ENCODE results near the gene COX8A.

The COX8A gene

DNA sequence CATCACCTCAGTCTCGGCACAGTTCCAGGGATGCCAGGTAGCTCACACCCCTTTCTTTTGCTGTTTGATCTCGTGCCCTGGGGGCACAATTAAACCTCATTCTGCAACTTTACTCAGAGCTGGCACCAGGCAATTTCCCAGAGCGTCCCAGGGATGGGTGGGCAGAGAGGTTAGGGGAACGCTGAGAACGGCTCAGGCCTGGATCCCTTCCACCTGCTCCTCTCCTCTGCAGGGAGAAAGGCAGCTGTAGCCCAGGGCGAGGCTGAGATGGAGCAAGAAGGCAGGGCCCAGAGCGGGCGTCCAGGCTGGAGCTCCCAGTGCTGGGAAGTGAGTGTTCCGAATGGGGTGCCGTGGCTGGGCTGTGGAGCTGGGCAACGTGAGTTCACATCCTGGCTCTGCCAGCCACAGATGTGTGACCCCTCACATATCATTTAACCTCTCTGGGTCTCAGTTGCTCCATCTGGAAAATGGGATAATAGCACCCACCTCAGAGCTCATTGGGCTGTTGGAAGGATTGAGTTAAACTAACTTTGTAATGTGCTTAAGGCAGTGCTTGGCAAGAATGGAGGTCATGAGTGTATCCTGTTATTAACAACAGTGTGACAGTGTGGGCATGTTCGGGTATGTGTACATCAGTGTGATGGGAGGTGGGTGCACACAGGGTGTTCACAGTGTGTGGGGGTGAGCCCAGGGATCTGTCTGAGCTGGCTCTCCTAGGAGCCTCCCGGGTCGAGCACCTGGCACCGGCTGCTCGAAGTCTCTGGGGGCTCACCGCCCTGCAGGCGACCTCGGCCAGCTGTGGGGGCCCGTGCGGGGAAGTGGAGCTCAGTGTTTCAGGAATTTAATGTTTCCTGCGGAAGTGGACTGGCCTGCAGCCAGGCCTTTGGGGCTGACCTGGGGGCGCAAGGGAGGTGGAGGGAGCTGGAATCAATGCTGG lies 27.3 kb downstream of the COX8A start:
- no peak for DNase-seq (ENCODE audit: low read depth in 1 of 2, low spot score in 1 of 2)

DNA sequence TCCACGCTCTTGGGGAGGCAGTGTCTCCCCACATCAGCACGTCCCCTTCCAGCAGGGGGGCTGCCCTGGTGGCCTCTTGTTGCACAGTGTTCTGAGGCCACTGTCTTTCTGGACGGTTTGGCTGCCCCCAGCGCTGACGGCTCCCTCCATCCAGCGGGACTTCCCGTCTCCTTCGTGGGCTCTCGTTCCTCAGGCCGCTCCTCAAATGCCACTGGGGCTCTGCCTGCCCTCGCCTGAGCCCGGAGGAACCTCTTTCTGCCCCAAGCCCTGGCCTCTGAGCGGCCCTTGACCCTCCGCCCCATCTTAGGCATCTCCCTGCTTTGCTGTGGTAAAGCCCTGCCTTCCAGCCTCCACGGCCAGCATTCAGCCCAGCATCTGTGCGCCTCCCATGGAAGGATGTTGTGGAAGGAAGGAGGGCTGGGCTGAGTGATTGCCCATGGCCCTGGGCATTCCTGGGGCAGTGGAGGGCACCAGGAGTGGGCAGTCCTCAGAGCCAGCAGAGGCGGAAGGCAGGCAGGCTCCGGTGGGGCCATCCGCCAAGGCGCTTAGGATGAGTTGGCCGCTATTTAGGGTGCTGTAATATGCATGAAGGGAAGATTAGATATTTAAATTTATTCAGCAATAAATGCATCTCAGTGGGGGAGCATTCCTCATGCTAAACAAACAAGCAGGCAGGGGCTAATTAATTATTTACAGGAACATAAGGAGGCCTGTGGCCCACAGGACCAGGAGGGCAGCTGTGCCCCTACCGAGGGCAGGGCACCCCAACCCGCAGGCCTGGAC lies 29.6 kb downstream of the COX8A start:
- DNase-seq (ENCODE audit: low read depth in 1 of 2, low spot score in 1 of 2) = no peak

DNA sequence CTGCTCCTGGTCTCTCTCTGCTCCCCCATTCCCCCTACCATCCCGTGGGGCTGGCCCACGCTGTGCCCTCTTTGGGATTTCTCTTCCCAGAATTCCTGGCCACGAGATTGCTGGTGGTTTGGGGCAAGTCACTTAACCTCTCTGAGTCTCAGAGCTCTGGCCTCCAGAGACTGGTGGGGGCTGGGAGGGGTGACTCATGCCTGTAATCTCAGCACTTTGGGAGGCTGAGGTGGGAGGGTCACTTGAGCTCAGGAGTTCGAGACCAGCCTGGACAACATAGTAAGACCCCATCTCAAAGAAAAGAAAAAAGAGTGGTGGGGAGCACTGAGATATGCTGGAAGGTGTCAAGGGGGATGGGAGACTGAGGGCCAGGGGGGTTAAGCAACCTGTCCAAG lies 30.2 kb downstream of the COX8A start:
- no peak for DNase-seq (ENCODE audit: low read depth in 1 of 2, low spot score in 1 of 2)

DNA sequence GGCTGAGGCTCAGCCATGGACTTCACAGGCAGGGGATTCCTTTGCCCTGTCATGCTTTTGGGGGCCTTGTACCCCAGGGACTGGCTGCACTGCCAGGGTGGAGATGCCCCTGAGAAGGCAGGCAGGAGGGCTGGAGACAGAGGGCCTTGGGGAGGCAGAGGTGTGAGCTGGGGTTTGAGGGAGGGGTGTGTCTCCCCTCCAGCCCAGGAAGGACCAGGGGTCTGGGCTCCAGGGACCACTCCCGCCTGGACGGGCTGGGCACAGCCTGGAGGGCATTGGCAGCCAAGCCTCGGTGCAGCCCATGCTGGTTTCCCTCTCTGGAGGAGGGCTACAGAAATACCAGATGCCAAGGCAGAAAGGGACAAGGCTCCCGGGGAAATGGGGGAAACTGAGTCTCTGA lies 31.3 kb downstream of the COX8A start:
- no peak for DNase-seq (ENCODE audit: low read depth in 1 of 2, low spot score in 1 of 2)

DNA sequence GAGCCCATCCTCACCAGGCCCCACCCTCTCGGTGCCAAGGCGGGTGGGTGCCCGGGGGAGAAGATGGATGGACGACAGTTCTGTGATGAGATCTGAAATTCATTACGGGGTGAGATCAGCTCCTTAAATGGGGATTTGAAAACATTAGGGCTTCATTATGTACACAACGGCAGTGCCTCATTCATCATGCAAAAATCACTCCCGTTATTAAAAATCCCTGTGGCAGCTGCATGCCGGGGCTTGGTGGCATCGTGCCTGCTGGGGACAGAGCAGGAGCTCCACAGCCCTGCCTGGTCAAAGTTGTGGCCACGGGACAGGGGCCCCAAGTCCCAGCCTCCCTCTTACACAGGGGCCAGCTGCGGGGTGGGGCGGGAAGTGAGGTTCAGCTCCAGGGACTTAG lies 32.0 kb downstream of the COX8A start:
- no peak for DNase-seq (ENCODE audit: low read depth in 1 of 2, low spot score in 1 of 2)

DNA sequence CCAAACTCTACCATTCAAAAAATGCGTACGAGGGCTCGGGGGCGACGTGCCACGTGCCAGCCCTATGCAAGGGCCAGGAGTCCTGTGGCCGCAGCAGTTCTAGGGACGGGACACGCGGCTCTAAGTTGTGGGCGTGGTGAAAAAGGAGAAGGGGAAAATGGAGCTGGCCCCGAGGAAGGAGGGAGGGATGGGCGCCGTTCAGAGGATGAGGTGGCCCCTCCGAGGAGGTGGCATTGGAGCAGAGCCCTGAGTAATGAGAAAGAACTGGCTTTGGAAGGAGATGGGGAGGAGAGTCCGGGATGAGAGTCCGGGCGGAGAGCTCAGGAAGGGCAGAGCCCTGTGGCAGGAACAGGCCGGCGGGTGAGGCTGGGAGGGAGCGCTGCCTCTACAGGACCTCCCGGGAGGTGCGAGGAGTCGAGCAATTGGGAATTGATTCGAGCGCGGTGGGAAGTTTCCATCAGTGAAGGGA lies 32.8 kb downstream of the COX8A start:
- DNase-seq (ENCODE audit: low read depth in 1 of 2, low spot score in 1 of 2) = no peak

DNA sequence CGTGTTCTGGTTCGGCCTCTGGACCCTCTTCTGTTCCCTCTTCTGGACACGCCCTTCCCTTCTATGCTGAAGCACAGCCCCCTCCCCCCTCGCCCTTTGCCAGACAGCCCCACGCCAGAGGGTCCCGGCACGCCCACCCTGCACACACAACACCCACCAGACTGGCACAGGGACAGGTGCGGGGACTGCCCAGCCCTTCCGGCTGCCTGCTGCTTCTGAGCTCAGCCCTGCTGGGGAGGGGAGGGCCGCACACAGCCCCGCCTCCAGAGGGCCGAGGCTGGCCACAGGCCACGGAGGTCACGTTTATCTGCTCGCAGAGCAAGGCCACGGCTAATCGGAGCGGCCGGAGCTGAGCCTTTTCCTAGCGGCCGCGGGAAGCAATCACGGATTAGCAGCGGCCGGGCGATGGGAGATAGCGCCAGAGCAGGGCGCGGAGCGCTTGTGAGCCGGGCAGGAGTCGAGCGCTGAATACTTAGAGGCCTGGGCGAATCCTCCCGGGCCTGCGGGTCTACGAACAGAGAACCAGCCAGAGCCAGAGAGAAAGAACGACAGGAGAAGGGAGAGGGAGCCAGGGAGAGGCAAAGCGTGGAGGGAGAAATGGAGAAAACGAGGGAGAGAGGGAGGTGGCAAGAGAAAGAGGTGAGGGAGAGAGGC lies 33.3 kb downstream of the COX8A start:
- no peak for DNase-seq (ENCODE audit: low read depth in 1 of 2, low spot score in 1 of 2)

DNA sequence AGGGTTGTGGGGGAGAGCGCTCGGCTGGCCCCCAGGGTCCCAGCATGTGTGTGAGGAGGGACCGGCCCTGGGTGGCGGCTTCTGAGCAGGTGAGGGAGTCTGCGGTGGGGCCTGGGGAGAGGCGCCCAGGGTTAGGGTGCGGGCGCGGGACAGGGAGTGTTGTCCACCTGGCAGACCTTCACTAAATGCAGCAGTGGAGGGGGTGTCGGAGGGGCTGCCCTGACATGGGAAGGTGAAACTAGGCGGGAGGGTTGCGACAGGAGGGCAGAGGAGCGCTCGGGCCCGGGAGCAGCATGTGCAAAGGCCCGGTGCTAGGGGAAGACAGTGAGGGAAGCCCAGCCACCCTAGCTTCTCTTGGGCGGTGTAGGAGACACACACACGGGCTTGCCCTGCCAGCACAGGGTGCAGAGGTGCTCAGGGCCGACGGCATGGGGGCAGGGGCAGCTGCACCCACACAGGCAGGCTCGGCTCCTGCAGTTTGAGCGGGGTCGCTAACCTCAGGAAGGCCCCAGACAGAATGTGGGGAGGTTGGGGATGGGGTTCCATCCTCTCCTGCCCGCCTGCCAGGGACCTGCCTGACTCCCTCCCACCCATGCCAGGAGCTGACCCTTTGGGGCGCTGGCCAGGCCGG lies 34.0 kb downstream of the COX8A start:
- no peak for DNase-seq (ENCODE audit: low read depth in 1 of 2, low spot score in 1 of 2)

DNA sequence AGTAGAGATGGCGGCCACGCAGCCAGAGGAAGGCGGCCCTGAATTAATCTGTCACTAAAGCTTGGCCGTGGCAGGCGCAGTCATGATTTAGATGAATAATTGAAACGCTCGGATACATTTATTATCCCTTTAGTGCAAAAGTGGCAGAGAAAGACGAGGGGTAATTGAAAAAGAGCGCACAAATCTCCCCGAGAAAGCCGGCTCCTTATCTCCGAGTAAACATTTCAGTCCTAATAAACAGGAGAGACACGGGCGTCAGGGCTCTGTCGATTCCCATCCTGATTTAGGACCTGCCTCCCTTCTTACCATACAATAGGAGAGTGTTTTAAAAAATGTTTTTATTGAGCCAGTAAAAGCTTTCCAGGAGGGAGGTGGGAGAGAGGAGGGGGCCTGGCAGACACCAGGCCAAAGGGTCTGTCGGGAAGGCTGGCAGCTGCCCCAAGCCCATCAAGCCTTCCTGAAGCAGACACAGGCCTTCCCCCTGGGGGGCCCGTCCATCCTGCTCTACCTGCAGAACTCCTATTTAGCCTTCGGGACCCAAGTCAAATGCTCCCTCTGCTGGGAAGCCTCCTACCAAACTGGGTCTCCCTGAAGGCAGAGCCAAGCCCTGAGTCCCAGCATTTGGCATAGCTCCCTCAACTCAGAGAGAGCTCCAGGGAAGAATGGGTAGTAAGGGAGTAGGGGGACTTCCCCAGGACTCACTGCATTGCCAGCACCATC lies 34.7 kb downstream of the COX8A start:
- DNase-seq (ENCODE audit: low read depth in 1 of 2, low spot score in 1 of 2) = no peak

DNA sequence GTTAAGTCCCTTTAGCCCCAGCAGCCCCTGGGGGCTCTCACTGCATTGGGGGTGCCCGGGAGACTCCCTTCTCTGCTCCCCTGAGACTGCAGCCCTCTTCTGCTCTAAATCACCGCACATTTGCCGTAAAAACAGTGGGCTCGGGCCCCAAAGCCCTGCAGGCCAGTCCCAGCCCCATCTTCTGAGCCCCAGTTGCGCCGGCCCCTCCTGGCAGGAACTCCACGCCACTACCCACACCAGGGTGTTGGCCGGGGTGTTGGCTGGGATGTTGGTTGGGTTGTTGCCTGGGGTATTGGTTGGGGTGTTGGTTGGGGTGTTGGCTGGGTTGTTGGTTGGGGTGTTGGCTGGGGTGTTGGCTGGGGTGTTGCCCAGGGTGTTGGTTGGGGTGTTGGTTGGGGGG lies 35.3 kb downstream of the COX8A start:
- no peak for DNase-seq (ENCODE audit: low read depth in 1 of 2, low spot score in 1 of 2)

DNA sequence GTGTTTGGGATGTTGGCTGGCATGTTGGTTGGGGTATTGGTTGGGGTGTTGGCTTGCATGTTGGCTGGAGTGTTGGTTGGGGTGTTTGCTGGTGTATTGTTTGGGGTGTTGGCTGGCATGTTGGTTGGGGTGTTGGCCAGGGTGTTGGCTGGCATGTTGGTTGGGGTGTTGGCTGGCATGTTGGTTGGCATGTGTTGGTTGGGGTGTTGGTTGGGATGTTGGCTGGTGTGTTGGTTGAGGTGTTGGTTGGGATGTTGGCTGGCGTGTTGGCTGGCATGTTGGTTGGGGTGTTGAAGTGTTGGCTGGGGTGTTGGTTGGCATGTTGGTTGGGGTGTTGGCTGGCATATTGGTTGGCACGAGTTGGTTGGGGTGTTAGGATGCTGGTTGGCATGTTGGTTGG lies 36.4 kb downstream of the COX8A start:
- no peak for DNase-seq (ENCODE audit: low read depth in 1 of 2, low spot score in 1 of 2)

DNA sequence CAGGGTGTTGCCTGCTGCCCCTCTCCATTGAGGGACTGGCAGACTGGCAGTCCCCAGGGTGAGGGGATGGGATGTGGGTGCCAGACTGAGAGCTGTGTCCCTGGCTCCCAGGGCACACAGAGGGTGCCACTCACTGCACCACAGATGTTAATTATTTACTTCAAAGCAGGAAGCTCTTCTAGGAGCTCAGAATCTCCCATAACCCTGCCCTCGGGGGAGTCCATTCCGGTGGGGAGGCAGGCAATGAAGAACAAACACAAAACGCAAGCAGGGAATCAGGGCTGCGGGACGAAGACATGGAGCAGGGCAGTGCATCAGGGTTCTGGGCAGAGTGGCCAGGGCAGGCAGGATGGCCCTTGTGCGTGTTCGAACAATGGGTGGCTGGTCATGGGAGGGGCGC lies 37.0 kb downstream of the COX8A start:
- no peak for DNase-seq (ENCODE audit: low read depth in 1 of 2, low spot score in 1 of 2)

DNA sequence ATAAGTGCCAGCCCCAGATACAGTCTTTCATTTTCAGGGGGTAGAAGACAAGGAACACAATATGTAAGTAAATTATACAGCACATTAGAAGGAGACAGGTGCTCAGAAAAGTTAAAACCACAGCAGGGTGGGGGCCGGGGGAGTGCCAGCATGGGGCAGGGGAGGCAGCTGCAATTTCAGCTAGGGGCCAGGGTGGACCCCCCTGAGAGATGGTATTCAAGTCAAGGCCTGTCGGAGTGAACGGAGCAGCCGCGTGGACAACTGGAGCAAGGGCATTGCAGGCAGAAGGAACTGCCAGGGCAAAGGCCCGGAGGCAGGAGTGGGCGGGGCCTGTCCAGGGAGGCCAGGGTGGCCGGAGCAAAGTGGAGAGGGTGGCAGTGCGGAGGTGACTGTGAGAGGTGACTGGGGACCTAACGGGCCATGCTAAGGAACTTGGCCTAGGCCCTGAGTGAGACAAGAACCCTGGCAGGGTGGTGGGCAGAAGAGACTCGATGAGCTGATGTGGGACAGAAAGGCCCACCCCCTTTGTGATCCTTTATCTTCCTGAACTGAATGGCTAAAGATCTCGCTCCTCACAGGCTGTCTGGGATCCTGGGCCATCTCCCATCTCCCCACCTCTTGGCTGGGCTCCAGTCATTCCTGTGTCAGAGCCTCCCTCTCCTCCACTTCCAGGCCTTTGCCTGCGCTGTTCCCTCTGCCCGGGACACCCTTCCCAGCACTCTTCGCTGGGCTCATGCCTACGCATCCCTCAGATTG lies 38.9 kb downstream of the COX8A start:
- DNase-seq (ENCODE audit: low read depth in 1 of 2, low spot score in 1 of 2) = no peak

DNA sequence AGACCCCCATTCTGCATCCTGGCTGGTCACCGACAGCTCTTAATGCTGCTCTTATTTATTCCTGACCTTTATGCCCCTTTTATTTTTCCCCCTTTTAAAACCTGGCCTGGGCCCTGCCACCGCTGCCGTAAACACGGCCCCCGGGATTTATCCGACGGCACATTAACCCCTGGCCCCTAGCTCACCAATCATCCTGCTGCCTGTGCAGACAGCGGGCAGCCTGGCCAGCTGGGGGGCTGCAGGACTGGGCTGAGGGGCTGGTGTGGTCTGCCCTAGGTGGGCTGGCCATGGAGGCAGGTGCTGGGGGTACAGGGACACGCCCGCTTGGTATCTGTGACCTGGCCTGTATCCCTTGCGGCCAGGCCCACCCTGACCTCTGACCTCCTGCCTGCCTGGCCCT lies 39.9 kb downstream of the COX8A start:
- DNase-seq (ENCODE audit: low read depth in 1 of 2, low spot score in 1 of 2) = no peak

DNA sequence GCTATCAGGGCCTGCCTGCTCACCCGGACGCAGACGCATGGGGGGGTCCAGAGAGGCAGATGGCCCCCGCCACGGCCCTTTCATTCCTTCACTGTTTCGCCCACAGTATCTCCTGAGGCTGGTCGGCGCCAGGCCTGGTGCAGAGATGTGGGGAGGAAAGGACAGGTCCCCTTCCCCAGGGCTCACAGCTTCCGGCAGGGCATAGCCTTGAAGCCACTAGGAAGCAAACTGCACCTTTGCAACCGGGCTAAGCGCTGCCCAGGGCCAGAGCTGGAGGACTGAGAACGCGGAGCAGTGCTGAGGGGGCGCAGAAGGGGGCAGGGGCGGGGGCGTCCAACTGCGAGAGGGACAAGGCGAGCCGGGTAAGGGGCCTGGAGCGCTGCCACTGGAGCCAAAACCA lies 41.1 kb downstream of the COX8A start:
- DNase-seq (ENCODE audit: low read depth in 1 of 2, low spot score in 1 of 2) = no peak

DNA sequence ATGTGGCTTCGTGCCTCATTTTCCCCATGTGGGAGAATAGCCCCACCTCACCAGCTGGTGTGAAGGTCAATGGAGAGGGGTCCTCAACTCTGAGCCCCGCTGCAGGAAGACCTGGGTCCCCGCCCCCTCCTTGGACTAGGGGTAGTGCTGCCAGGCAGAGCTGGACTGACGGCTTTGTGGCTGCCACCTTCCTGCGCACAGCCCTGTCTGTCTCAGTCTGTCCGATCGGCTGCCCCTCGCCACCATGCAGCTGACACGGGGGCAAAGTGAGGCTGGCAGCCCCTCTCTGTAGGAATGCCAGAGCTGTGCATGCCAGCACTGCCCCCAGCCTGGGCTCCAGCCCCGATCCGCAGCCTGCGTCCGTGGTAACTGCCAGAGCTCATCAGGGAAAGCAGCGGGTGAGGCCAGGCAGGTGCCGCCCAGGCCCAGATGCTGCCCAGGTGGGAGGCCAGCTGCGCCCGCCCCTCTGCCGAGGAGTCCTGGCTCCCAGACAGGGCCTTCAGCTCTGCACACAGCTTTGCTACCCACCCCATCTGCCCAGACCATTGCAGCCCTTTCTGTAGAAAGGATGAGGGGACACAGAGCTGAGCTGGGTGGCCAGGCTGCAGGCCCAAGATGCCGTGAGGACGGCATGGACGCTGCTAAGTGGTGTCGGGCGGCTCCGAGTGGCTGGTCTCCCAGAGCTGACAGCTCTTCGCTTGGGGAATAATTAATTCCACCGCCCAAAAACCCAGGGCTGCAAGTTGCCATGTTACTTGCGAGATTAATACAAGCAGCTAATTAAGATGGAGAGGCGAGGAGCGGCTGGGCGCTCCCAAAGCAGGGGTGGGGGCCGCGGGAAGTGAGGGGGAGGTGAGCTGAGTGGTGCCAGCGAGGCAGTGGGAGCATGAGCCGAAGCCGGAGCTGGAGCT lies 41.8 kb downstream of the COX8A start:
- no peak for DNase-seq (ENCODE audit: low read depth in 1 of 2, low spot score in 1 of 2)

DNA sequence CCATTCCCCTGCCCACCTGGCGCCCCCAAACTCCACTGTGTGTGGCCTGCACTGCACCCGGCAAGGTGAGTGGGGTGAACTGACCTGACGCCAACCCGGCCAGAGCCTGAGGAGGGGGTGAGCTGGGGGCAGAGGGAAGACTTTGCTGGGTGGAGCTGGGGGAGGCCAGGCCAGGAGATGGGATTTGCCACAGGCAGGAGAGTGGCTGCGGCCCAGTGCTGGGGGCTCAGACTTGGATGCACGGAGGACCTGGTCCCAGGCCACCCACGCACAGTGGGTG lies 43.5 kb downstream of the COX8A start:
- DNase-seq (ENCODE audit: low read depth in 1 of 2, low spot score in 1 of 2) = no peak

DNA sequence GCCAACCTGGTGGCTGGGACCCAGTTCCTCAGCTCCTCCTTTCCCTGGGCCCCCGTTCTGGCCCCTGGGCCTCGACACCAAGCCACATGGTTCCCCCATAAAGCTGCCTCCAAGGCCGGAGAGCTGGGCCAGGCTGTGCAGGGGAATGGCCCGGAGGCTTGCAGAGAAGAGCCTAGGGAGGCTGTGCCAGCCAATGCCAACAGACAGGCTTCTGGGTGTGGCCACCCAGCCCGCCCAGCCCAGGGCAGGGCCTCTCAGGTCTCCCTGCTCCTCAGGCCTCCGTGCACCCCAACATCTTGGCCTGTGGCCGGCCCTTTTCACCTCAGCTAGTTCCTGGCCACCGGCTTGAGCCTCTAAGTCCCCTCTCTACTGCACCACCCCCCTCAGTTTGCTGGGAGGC lies 43.9 kb downstream of the COX8A start:
- DNase-seq (ENCODE audit: low read depth in 1 of 2, low spot score in 1 of 2) = no peak

Measured in activated T-helper 1 cell treated with anti-CD3 and anti-CD28 coated beads, Interleukin-2, amount 50 U/mL, for 16 hours (primary cell).